Liver (tissue), 9 donors: ENCODE measurements around the gene EFNA2. TPM values are rescaled to one million over a fixed set of nuclear protein-coding genes. Genes with fewer than 3 reads are reported as not detected.

Experiments
- DNase-seq: peaks from one replicate; pipeline ENCODE4 v3.0.0-alpha.2; 2017; ENCODE audit warnings: low spot score
- H3K27ac ChIP-seq, 2 donors: one replicate each; pipeline ENCODE4 v1.7.0; 2013; ENCODE audit warnings: inconsistent platforms in 2 of 2, low read length in 2 of 2, control low read depth in 1 of 2, low read depth in 1 of 2, mild to moderate bottlenecking in 1 of 2
- H3K27me3 ChIP-seq, 4 donors: one replicate each; pipeline versions ENCODE4 v1.6.1 to v1.7.0; 2013; ENCODE audit warnings: low read length in 3 of 4, inconsistent platforms in 1 of 4, mild to moderate bottlenecking in 1 of 4, moderate library complexity in 1 of 4; ENCODE audit not compliant: control insufficient read depth in 4 of 4, insufficient read depth in 4 of 4
- H3K36me3 ChIP-seq, 4 donors: one replicate each; pipeline versions ENCODE4 v1.6.1 to v1.7.0; 2013; ENCODE audit warnings: low read length in 3 of 4, mild to moderate bottlenecking in 3 of 4, low read depth in 1 of 4, moderate library complexity in 1 of 4; ENCODE audit not compliant: control insufficient read depth in 4 of 4, insufficient read depth in 3 of 4
- H3K4me1 ChIP-seq, 4 donors: one replicate each; pipeline versions ENCODE4 v1.6.1 to v1.7.0; 2013; ENCODE audit warnings: low read length in 3 of 4, mild to moderate bottlenecking in 3 of 4, moderate library complexity in 1 of 4; ENCODE audit not compliant: control insufficient read depth in 4 of 4, insufficient read depth in 4 of 4
- H3K4me3 ChIP-seq, 3 donors: one replicate each; pipeline versions ENCODE4 v1.6.1 to v1.7.0; 2013; ENCODE audit warnings: low read length in 3 of 3, control low read depth in 1 of 3, low read depth in 1 of 3, mild to moderate bottlenecking in 1 of 3
- H3K9ac ChIP-seq, 2 donors: one replicate each; pipeline ENCODE4 v1.7.0; 2013; ENCODE audit warnings: low read length in 2 of 2, mild to moderate bottlenecking in 2 of 2, moderate library complexity in 2 of 2, control low read depth in 1 of 2, low read depth in 1 of 2
- H3K9me3 ChIP-seq, 4 donors: one replicate each; pipeline versions ENCODE4 v1.6.1 to v1.7.0; 2013; ENCODE audit warnings: low read length in 3 of 4; ENCODE audit not compliant: control insufficient read depth in 4 of 4
- ATF3 ChIP-seq: IDR thresholded peaks from 2 replicates; pipeline ENCODE4 v1.6.1; 2016; ENCODE audit warnings: antibody characterized with exemption
- CTCF ChIP-seq: fragments of 150-350 bp; IDR thresholded peaks from 2 replicates; pipeline ENCODE4 v1.5.1; 2017; ENCODE audit warnings: improper control_type of control experiment, low read depth, low read length; ENCODE audit not compliant: missing input control
- EGR1 ChIP-seq, 2 donors: IDR thresholded peaks; 2 replicates each; pipeline ENCODE4 v1.6.1; 2016 to 2018; ENCODE audit warnings: antibody characterized with exemption in 2 of 2, low read depth in 2 of 2
- FOXA1 ChIP-seq: IDR thresholded peaks from 2 replicates; pipeline ENCODE4 v1.6.1; 2016; ENCODE audit warnings: antibody characterized with exemption
- FOXA2 ChIP-seq: IDR thresholded peaks from 2 replicates; pipeline ENCODE4 v1.6.1; 2016; ENCODE audit warnings: antibody characterized with exemption
- GABPA ChIP-seq, 2 donors: IDR thresholded peaks in 1 of 2; conservative IDR thresholded peaks in 1 of 2; 2 replicates each; pipeline ENCODE4 v1.6.1; 2016; ENCODE audit warnings: antibody characterized with exemption in 2 of 2, mild to moderate bottlenecking in 1 of 2, moderate library complexity in 1 of 2
- HNF4A ChIP-seq, 2 donors: conservative IDR thresholded peaks; 2 replicates each; pipeline ENCODE4 v1.6.1; 2016; ENCODE audit warnings: antibody characterized with exemption in 2 of 2, mild to moderate bottlenecking in 2 of 2
- HNF4G ChIP-seq: IDR thresholded peaks from 2 replicates; pipeline ENCODE4 v1.6.1; 2016; ENCODE audit warnings: antibody characterized with exemption
- JUND ChIP-seq, 2 donors: IDR thresholded peaks; 2 replicates each; pipeline ENCODE4 v1.6.1; 2016; ENCODE audit warnings: antibody characterized with exemption in 2 of 2
- MAX ChIP-seq: IDR thresholded peaks from 2 replicates; pipeline ENCODE4 v1.6.1; 2016; ENCODE audit warnings: antibody characterized with exemption
- NR2F2 ChIP-seq: IDR thresholded peaks from 2 replicates; pipeline ENCODE4 v1.6.1; 2016; ENCODE audit warnings: antibody characterized with exemption
- RAD21 ChIP-seq, 2 donors: IDR thresholded peaks; 2 replicates each; pipeline ENCODE4 v1.6.1; 2016; ENCODE audit warnings: antibody characterized with exemption in 2 of 2, mild to moderate bottlenecking in 2 of 2
- REST ChIP-seq: IDR thresholded peaks from 2 replicates; pipeline ENCODE4 v1.6.1; 2016; ENCODE audit warnings: antibody characterized with exemption, mild to moderate bottlenecking
- RXRA ChIP-seq, 2 donors: IDR thresholded peaks; 2 replicates each; pipeline ENCODE4 v1.6.1; 2017 to 2018; ENCODE audit warnings: antibody characterized with exemption in 2 of 2, mild to moderate bottlenecking in 1 of 2
- SP1 ChIP-seq: IDR thresholded peaks from 2 replicates; pipeline ENCODE4 v1.6.1; 2018; ENCODE audit warnings: antibody characterized with exemption, mild to moderate bottlenecking
- TAF1 ChIP-seq: conservative IDR thresholded peaks from 2 replicates; pipeline ENCODE4 v1.6.1; 2016; ENCODE audit warnings: antibody characterized with exemption, mild to moderate bottlenecking
- YY1 ChIP-seq: IDR thresholded peaks from 2 replicates; pipeline ENCODE4 v1.6.1; 2016; ENCODE audit warnings: antibody characterized with exemption, mild to moderate bottlenecking
- ZBTB33 ChIP-seq: IDR thresholded peaks from 2 replicates; pipeline ENCODE4 v1.6.1; 2016; ENCODE audit warnings: antibody characterized with exemption
- WGBS: extraction: QIAGEN DNeasy Blood & Tissue Kit; methylation state at CpG from one replicate; pipeline ENCODE4 v1.1.7; 2013; 5-methylcytosine and 5-hydroxymethylcytosine counted together
- polyA plus RNA-seq, 2 donors: library from polyadenylated mRNA; stranded (reverse) in 1 of 2; unstranded in 1 of 2; fragments of 200-250 nt in 1 of 2; fragments of >200 nt in 1 of 2; fragmentation: Nextera tagmentation in 1 of 2; extraction: Ambion mirVana in 1 of 2; gene quantifications; one replicate each; pipeline versions ENCODE4 v1.2.1 to v1.2.3, GENCODE V29; 2013 to 2015
- total RNA-seq, 2 donors: library from RNA; depleted of rRNA; stranded (reverse); fragments of >200 nt; gene quantifications; one replicate each; pipeline ENCODE4 v1.2.3, GENCODE V29; 2014
- donor health status: healthy.
- donor health status: healthy.
- donor health status: healthy.
- donor health status: healthy.
- donor health status: healthy.

EFNA2 gene
- total and polyA plus RNA-seq, 4 donors, result 0.98 to 9.8 (median 4.3) TPM

GRCh38 chr19:1324249-1324805, 38.7 kb downstream of the EFNA2 start:
- H3K36me3 ChIP-seq, result no peaks in the 10 kb centered on the region
- H3K4me1 ChIP-seq, result peaks cover 9 to 15% (median 10%) of the 10 kb centered on the region in 4 donors
- TF ChIP-seq ATF3 (no peak), YY1 (no peak), NR2F2 (no peak), EGR1 (IDR thresholded peaks at IDR 0.05; ENCODE audit: low read depth in 2 of 2) (no peak), JUND (IDR thresholded peaks at IDR 0.05) (no peak), REST (no peak), SP1 (no peak), MAX (no peak), CTCF (no peak), FOXA1 (no peak), GABPA (IDR thresholded peaks at IDR 0.05 in 1 of 2, conservative IDR thresholded peaks at IDR 0.05 in 1 of 2) (no peak), FOXA2 (no peak), HNF4A (conservative IDR thresholded peaks at IDR 0.05) (no peak), RAD21 (IDR thresholded peaks at IDR 0.05) (no peak), RXRA (IDR thresholded peaks at IDR 0.05) (no peak), TAF1 (no peak), HNF4G (no peak)
- no peak overlapping the region for H3K4me3 ChIP-seq
- no peak overlapping the region for H3K27ac ChIP-seq
- no peaks in the 10 kb centered on the region for H3K27me3 ChIP-seq
- H3K9ac ChIP-seq, result no peak overlapping the region
- no peak for DNase-seq
- H3K9me3 ChIP-seq, result no peaks in the 10 kb centered on the region
- WGBS, result 83% methylated on average over 12 of the region's 12 CpGs

- H3K27ac ChIP-seq, result no peak overlapping the region
- H3K9ac ChIP-seq, result no peak overlapping the region
- DNase-seq, result peak; percentile 62
- H3K4me1 ChIP-seq, result peaks cover 9 to 15% (median 10%) of the 10 kb centered on the region in 4 donors
- H3K36me3 ChIP-seq, result no peaks in the 10 kb centered on the region
- no peaks in the 10 kb centered on the region for H3K9me3 ChIP-seq
- H3K4me3 ChIP-seq, result peak overlapping the region in 1 of 3 donors; percentile 46
- WGBS, result 3% methylated on average over 66 of the region's 66 CpGs
- TF ChIP-seq NR2F2 (no peak), RXRA (IDR thresholded peaks at IDR 0.05) (no peak), ZBTB33 (no peak)
- H3K27me3 ChIP-seq, result no peaks in the 10 kb centered on the region
Measured at GRCh38 chr19:1324806-1325567, 39.3 kb downstream of the EFNA2 start.
